M059J (cell line): ENCODE data around the gene RBM24. TPM values are rescaled to one million over a fixed set of nuclear protein-coding genes. Genes with fewer than 3 reads are reported as not detected.

Experiments
- DNase-seq: peaks from one replicate; pipeline ENCODE4 v3.0.0-alpha.2; 2012; ENCODE audit warnings: low read depth
- total RNA-seq: library from RNA; depleted of rRNA; stranded (reverse); fragments of >200 nt; shearing (Covaris generic); gene quantifications from 2 replicates; pipeline ENCODE4 v1.2.3, GENCODE V29; 2014; rRNA removed

The RBM24 gene
- total RNA-seq, 1 experiment from 2014 or later: 27.9 TPM

DNA sequence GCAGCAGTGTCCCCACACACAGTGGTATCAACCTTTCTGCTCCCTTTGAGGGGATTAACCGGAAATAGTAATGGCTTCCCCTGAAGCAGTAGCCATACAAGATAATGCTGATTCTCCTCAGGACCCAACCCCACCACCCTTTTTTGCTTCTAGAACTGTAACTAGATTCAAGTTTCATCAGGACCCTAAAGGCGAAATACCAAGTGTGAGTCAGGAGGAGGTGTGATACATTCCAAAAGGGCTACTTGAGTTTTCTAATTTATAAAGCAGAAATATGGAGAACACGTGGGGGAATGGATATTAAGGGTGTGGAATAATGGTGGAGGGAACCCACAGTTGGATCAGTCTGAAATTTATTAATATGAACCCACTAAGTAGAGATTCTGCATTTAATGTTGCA lies 60.7 kb downstream of the RBM24 start:
- DNase-seq: no peak

GRCh38 chr6:17343215-17343614 lies 62.1 kb downstream of the RBM24 start:
- no peak for DNase-seq

Other genes starting within 250 kb of the RBM24 start
- gene STMND1, start 179.3 kb upstream of the RBM24 start, total RNA-seq: not detected in 2 replicates
- gene CAP2, start 112.2 kb downstream of the RBM24 start, total RNA-seq: 39.9 and 44.1 TPM in 2 replicates